K562 (cell line): ENCODE results near the gene SRPK2. TPM values are rescaled to one million over a fixed set of nuclear protein-coding genes. Genes with fewer than 3 reads are reported as not detected.

Experiments
- ATF1 ChIP-seq, 2 experiments: fragments of 450-650 bp in 1 of 2; IDR thresholded peaks; 2 replicates each; pipeline ENCODE4 v1.6.1; 2016; ENCODE audit warnings: missing compliant biosample characterization in 1 of 2, missing genetic modification characterization in 1 of 2
- ATF7 ChIP-seq: fragments of 450-650 bp; IDR thresholded peaks from 2 replicates; pipeline ENCODE4 v1.7.1; 2014; ENCODE audit warnings: mild to moderate bottlenecking, moderate library complexity
- FOXJ3 ChIP-seq: sonication (generic); formaldehyde crosslinking; IDR thresholded peaks from 2 replicates; pipeline ENCODE4 v1.4.0; 2020; ENCODE audit warnings: mild to moderate bottlenecking, missing genetic modification reagents
- HDAC3 ChIP-seq: fragments of 450-650 bp; IDR thresholded peaks from 2 replicates; pipeline ENCODE4 v1.6.1; 2018; ENCODE audit warnings: borderline replicate concordance, mild to moderate bottlenecking, moderate library complexity; ENCODE audit not compliant: partially characterized antibody
- KLF16 ChIP-seq: IDR thresholded peaks from 2 replicates; pipeline ENCODE4 v1.6.1; 2016; ENCODE audit warnings: antibody characterized with exemption
- MBD2 ChIP-seq: sonication (generic); IDR thresholded peaks from 2 replicates; pipeline ENCODE4 v1.6.1; 2016; ENCODE audit warnings: low read depth, borderline replicate concordance
- MTF1 ChIP-seq: fragments of 250-450 bp; sonication (Bioruptor Pico); IDR thresholded peaks from 2 replicates; pipeline ENCODE4 v1.9.0; 2021; ENCODE audit warnings: moderate library complexity, mild to moderate bottlenecking, inconsistent platforms, borderline replicate concordance
- NONO ChIP-seq, 2 experiments: fragments of 200-400 bp in 1 of 2; fragments of 450-650 bp in 1 of 2; formaldehyde crosslinking in 1 of 2; IDR thresholded peaks; 2 replicates each; pipeline ENCODE4 v1.6.1; 2017; ENCODE audit warnings: low read depth in 2 of 2, mild to moderate bottlenecking in 2 of 2, moderate library complexity in 2 of 2, low read length in 1 of 2
- NR3C1 ChIP-seq: sonication (generic); formaldehyde crosslinking; IDR thresholded peaks from 2 replicates; pipeline ENCODE4 v1.8.1; 2022; ENCODE audit warnings: missing genetic modification reagents
- PHF8 ChIP-seq: fragments of 200-600 bp; sonication (generic); IDR thresholded peaks from 2 replicates; pipeline ENCODE4 v1.6.1; 2012; ENCODE audit warnings: mixed run types, mild to moderate bottlenecking, inconsistent platforms, low read length, moderate library complexity, borderline replicate concordance
- ZC3H8 ChIP-seq: fragments of 450-650 bp; IDR thresholded peaks from 2 replicates; pipeline ENCODE4 v1.6.1; 2017
- ZNF217 ChIP-seq: sonication (generic); formaldehyde crosslinking; IDR thresholded peaks from 2 replicates; pipeline ENCODE4 v1.8.0; 2022; ENCODE audit warnings: mild to moderate bottlenecking, missing genetic modification reagents
- ZNF507 ChIP-seq: conservative IDR thresholded peaks from 2 replicates; pipeline ENCODE4 v1.6.1; 2017; ENCODE audit warnings: missing genetic modification characterization, missing compliant biosample characterization
- ZNF766 ChIP-seq: fragments of 200-800 bp; sonication (Bioruptor generic); conservative IDR thresholded peaks from 2 replicates; pipeline ENCODE4 v1.6.1; 2016; ENCODE audit warnings: missing genetic modification characterization, missing compliant biosample characterization
- polyA plus RNA-seq, 8 experiments: library from polyadenylated mRNA; depleted of rRNA in 4 of 8; stranded (reverse) in 5 of 8; unstranded in 3 of 8; fragments of >200 nt; fragmentation: Nextera tagmentation in 2 of 8; fragmentation: Illumina TruSeq in 1 of 8; extraction: Ambion mirVana in 2 of 8; extraction: Trizol in 1 of 8; gene quantifications; 2 replicates each; pipeline versions ENCODE4 v1.2.1 to v1.2.3, GENCODE V29; 2011 to 2014; ENCODE audit warnings: inconsistent platforms in 1 of 8, missing spikeins in 1 of 8
- total RNA-seq, 7 experiments: library from RNA; depleted of rRNA in 6 of 7; stranded (reverse); fragments of >200 nt in 6 of 7; fragmentation: Illumina TruSeq in 2 of 7; extraction: Trizol in 2 of 7; gene quantifications; 2 replicates each; pipeline versions ENCODE4 v1.2.1 to v1.2.3, GENCODE V29; 2011 to 2021; ENCODE audit warnings: low replicate concordance in 1 of 7
- TF ChIP-seq, protein P1 (sequence below): fragments of 450-650 bp; formaldehyde crosslinking; IDR thresholded peaks from 2 replicates; pipeline ENCODE4 v1.4.0; 2022; ENCODE audit warnings: mild to moderate bottlenecking, moderate library complexity
- TF ChIP-seq, protein P2 (sequence below): IDR thresholded peaks from 2 replicates; pipeline ENCODE4 v1.6.1; 2014; ENCODE audit warnings: antibody characterized with exemption
- TF ChIP-seq, protein P3 (sequence below): sonication (generic); formaldehyde crosslinking; IDR thresholded peaks from 2 replicates; pipeline ENCODE4 v1.9.0; 2022; ENCODE audit warnings: mild to moderate bottlenecking, missing genetic modification reagents
- TF ChIP-seq, protein P4 (sequence below): sonication (generic); formaldehyde crosslinking; IDR thresholded peaks from 2 replicates; pipeline ENCODE4 v1.8.0; 2022; ENCODE audit warnings: mild to moderate bottlenecking, missing genetic modification reagents, borderline replicate concordance
- TF ChIP-seq, protein P5 (sequence below): fragments of 250-450 bp; sonication (Bioruptor Pico); IDR thresholded peaks from 2 replicates; pipeline ENCODE4 v1.8.0; 2022; ENCODE audit warnings: inconsistent platforms, mild to moderate bottlenecking, moderate library complexity, borderline replicate concordance

The SRPK2 gene
- total and polyA plus RNA-seq, 9 of the 15 experiments (the other 6 are each of a cell fraction or from before 2014, with no cell fraction given), result 21.5 to 44.7 (median 33.3) TPM

DNA sequence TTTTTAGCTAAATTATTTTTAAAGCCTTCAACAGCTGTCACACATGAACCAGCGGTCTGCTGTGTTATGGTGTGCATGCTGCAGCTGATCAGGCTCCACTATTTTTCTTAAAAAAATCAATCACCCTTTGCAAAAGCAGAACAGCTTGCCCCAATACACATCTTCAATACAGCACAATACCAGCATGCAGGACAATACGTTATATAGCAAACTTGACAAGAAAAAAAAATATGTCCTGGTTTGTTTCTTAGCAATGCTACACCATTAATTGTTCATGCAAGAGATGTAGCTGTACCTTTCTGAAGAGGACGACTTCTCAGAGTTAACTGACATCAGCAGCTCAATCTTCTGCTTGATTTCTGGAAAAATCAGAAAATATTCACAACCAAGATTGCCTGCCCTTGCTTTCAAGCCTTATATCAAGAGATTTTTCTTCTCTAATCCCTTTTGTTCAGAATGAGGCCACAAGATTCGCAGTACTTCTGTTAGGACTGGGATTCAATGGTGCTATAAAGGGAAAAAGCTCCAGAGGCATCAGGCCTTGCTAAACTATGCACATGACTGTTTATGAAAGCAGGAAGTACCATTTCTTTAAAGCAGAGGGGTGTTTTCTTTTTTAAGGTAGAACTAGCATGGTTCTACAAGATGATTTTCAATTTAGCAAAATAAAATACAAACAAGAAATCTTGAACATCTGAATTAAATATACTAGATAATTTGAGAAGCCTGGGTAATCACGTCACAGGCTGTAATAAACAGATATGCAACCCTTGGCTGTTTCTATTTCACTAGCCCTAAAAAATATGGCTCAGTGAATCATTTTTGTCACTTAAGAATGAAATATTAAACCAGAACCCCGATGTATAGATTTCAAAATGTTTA lies 120.0 kb downstream of the SRPK2 start (continued):
- TF ChIP-seq, protein P1, sequence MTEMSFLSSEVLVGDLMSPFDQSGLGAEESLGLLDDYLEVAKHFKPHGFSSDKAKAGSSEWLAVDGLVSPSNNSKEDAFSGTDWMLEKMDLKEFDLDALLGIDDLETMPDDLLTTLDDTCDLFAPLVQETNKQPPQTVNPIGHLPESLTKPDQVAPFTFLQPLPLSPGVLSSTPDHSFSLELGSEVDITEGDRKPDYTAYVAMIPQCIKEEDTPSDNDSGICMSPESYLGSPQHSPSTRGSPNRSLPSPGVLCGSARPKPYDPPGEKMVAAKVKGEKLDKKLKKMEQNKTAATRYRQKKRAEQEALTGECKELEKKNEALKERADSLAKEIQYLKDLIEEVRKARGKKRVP, result peak; percentile 10; the same call in 1 of the 2 replicates
- TF ChIP-seq ZC3H8 (no peak), ZNF217 (CRISPR knock-in tag) (no peak), PHF8 (peak; percentile 21; the same call in 1 of the 2 replicates), MBD2 (peak; percentile 90), NONO (IDR thresholded peaks at IDR 0.05; ENCODE audit: low read depth in 2 of 2, low read length in 1 of 2) (peak in 1 of 2 experiments; percentile 98; a peak in 2 of 4 replicates), KLF16 (no peak), FOXJ3 (CRISPR knock-in tag) (no peak), HDAC3 (peak; percentile 38), ATF7 (peak; percentile 99), NR3C1 (no peak), ATF1 (CRISPR knock-in tag; IDR thresholded peaks at IDR 0.05) (no peak), ATF1 (tag; IDR thresholded peaks at IDR 0.05) (peak; percentile 70), MTF1 (CRISPR knock-in tag) (no peak), ZNF507 (no peak), ZNF766 (0 out of 2 replicates have a peak, but pooled peaks have one; percentile 28)
- TF ChIP-seq, protein P2, sequence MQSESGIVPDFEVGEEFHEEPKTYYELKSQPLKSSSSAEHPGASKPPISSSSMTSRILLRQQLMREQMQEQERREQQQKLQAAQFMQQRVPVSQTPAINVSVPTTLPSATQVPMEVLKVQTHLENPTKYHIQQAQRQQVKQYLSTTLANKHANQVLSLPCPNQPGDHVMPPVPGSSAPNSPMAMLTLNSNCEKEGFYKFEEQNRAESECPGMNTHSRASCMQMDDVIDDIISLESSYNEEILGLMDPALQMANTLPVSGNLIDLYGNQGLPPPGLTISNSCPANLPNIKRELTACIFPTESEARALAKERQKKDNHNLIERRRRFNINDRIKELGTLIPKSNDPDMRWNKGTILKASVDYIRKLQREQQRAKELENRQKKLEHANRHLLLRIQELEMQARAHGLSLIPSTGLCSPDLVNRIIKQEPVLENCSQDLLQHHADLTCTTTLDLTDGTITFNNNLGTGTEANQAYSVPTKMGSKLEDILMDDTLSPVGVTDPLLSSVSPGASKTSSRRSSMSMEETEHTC, result peak; percentile 64; the same call in 1 of the 2 replicates
- TF ChIP-seq, protein P3, sequence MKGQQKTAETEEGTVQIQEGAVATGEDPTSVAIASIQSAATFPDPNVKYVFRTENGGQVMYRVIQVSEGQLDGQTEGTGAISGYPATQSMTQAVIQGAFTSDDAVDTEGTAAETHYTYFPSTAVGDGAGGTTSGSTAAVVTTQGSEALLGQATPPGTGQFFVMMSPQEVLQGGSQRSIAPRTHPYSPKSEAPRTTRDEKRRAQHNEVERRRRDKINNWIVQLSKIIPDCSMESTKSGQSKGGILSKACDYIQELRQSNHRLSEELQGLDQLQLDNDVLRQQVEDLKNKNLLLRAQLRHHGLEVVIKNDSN (CRISPR knock-in tag), result no peak
- TF ChIP-seq, protein P4, sequence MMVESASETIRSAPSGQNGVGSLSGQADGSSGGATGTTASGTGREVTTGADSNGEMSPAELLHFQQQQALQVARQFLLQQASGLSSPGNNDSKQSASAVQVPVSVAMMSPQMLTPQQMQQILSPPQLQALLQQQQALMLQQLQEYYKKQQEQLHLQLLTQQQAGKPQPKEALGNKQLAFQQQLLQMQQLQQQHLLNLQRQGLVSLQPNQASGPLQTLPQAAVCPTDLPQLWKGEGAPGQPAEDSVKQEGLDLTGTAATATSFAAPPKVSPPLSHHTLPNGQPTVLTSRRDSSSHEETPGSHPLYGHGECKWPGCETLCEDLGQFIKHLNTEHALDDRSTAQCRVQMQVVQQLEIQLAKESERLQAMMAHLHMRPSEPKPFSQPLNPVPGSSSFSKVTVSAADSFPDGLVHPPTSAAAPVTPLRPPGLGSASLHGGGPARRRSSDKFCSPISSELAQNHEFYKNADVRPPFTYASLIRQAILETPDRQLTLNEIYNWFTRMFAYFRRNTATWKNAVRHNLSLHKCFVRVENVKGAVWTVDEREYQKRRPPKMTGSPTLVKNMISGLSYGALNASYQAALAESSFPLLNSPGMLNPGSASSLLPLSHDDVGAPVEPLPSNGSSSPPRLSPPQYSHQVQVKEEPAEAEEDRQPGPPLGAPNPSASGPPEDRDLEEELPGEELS, result no peak
- TF ChIP-seq, protein P5, sequence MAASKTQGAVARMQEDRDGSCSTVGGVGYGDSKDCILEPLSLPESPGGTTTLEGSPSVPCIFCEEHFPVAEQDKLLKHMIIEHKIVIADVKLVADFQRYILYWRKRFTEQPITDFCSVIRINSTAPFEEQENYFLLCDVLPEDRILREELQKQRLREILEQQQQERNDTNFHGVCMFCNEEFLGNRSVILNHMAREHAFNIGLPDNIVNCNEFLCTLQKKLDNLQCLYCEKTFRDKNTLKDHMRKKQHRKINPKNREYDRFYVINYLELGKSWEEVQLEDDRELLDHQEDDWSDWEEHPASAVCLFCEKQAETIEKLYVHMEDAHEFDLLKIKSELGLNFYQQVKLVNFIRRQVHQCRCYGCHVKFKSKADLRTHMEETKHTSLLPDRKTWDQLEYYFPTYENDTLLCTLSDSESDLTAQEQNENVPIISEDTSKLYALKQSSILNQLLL (CRISPR knock-in tag), result no peak
